GM08714 (cell line): ENCODE measurements around the gene APP.

Experiments
- H3K4me3 ChIP-seq: fragments of 200-500 bp; sonication (Bioruptor generic); 2 replicates; pipeline ENCODE4 v1.5.1; 2014; ENCODE audit warnings: mild to moderate bottlenecking, low read length, inconsistent platforms
- ZNF274 ChIP-seq: IDR thresholded peaks from 2 replicates; pipeline ENCODE4 v1.6.1; 2012; ENCODE audit warnings: mild to moderate bottlenecking, low read depth, low read length

The APP gene

GRCh38 chr21:25907573-25908275, 262.8 kb downstream of the APP start:
- no peak overlapping the region for H3K4me3 ChIP-seq
- no peak for TF ChIP-seq ZNF274

GRCh38 chr21:25906587-25906986, 264.0 kb downstream of the APP start:
- no peak for TF ChIP-seq ZNF274
- no peak overlapping the region for H3K4me3 ChIP-seq

GRCh38 chr21:25905126-25905525, 265.4 kb downstream of the APP start:
- no peak overlapping the region for H3K4me3 ChIP-seq

GRCh38 chr21:25904044-25904695, 266.4 kb downstream of the APP start:
- H3K4me3 ChIP-seq = no peak overlapping the region
- TF ChIP-seq ZNF274 = no peak

More at GRCh38 chr21:25905126-25905525, 265.4 kb downstream of the APP start:
- TF ChIP-seq ZNF274 = no peak

GRCh38 chr21:25903607-25904006, 267.0 kb downstream of the APP start:
- no peak overlapping the region for H3K4me3 ChIP-seq
- TF ChIP-seq ZNF274 = no peak

GRCh38 chr21:25901330-25901979, 269.1 kb downstream of the APP start:
- H3K4me3 ChIP-seq = no peak overlapping the region
- no peak for TF ChIP-seq ZNF274

GRCh38 chr21:25898671-25899070, 271.9 kb downstream of the APP start:
- no peak overlapping the region for H3K4me3 ChIP-seq
- TF ChIP-seq ZNF274 = no peak

- H3K4me3 ChIP-seq = no peak overlapping the region
- no peak for TF ChIP-seq ZNF274
Measured at GRCh38 chr21:25897383-25897782, 273.2 kb downstream of the APP start.

- no peak for TF ChIP-seq ZNF274
Measured at GRCh38 chr21:25896501-25897056, 274.0 kb downstream of the APP start.

GRCh38 chr21:25895565-25896205, 274.9 kb downstream of the APP start:
- H3K4me3 ChIP-seq = no peak overlapping the region

More at GRCh38 chr21:25896501-25897056, 274.0 kb downstream of the APP start:
- no peak overlapping the region for H3K4me3 ChIP-seq

GRCh38 chr21:25893191-25893590, 277.4 kb downstream of the APP start:
- no peak overlapping the region for H3K4me3 ChIP-seq
- TF ChIP-seq ZNF274 = no peak

More at GRCh38 chr21:25895565-25896205, 274.9 kb downstream of the APP start:
- TF ChIP-seq ZNF274 = no peak

GRCh38 chr21:25891596-25891995, 279.0 kb downstream of the APP start:
- TF ChIP-seq ZNF274 = no peak
- H3K4me3 ChIP-seq = no peak overlapping the region

GRCh38 chr21:25890001-25890400, 280.6 kb downstream of the APP start:
- no peak overlapping the region for H3K4me3 ChIP-seq
- no peak for TF ChIP-seq ZNF274

GRCh38 chr21:25888711-25889110, 281.9 kb downstream of the APP start:
- H3K4me3 ChIP-seq = no peak overlapping the region
- no peak for TF ChIP-seq ZNF274
